A549 (cell line): Measurements from ENCODE around the gene PARD3B. TPM values are rescaled to one million over a fixed set of nuclear protein-coding genes. Genes with fewer than 3 reads are reported as not detected.

Experiments
- ATAC-seq, 2 experiments: fragments of 200-7000 bp in 1 of 2; fragments of >200 bp in 1 of 2; cut with Nextera tagmentation in 1 of 2; cut with Tn5 transposase in 1 of 2; 3 replicates each; pipeline versions ENCODE4 v1.8.0 to v1.9.1; 2018 to 2020; ENCODE audit warnings: mild to moderate bottlenecking in 1 of 2, moderate library complexity in 1 of 2
- CTCF ChIA-PET: fragments of 300-600 bp; sonication (Branson Sonifier 250); formaldehyde crosslinking; extraction: SDS; loops from one replicate; lab custom pipeline; 2021; ENCODE audit warnings: antibody characterized with exemption, inconsistent platforms; lab: Yijun Ruan, JAX
- POLR2A ChIA-PET: fragments of 350-600 bp; formaldehyde crosslinking; extraction: SDS; loops from one replicate; lab custom pipeline; 2021; ENCODE audit warnings: antibody characterized with exemption, inconsistent platforms; lab: Yijun Ruan, JAX
- DNase-seq, 2 experiments: peaks; one replicate each; pipeline versions ENCODE4 v3.0.0 to v3.0.0-alpha.2; 2011 to 2016; ENCODE audit warnings: low read depth in 1 of 2, low spot score in 1 of 2
- FAIRE-seq: peaks from 2 replicates; lab custom pipeline; 2011; peaks lifted over from hg19 to GRCh38; lab: Jason Lieb, UNC
- H3K27ac ChIP-seq, 2 experiments: fragments of >200 bp; sonication (Bioruptor Twin); formaldehyde crosslinking; 3 replicates each; pipeline ENCODE4 v1.5.1; 2016 to 2017
- H3K4me1 ChIP-seq: fragments of >200 bp; sonication (Bioruptor Twin); formaldehyde crosslinking; 3 replicates; pipeline ENCODE4 v1.6.1; 2016
- H3K4me2 ChIP-seq: fragments of >200 bp; sonication (Bioruptor Twin); formaldehyde crosslinking; 3 replicates; pipeline ENCODE4 v1.6.1; 2016
- H3K4me3 ChIP-seq: fragments of >200 bp; sonication (Bioruptor Twin); formaldehyde crosslinking; 3 replicates; pipeline ENCODE4 v1.5.1; 2016
- H3K9me3 ChIP-seq: fragments of >200 bp; sonication (Bioruptor Twin); formaldehyde crosslinking; 3 replicates; pipeline ENCODE4 v1.6.1; 2016
- BHLHE40 ChIP-seq: IDR thresholded peaks from 2 replicates; pipeline ENCODE4 v1.6.1; 2012; ENCODE audit warnings: low read depth, low read length, inconsistent platforms
- CBX2 ChIP-seq: fragments of 200-600 bp; sonication (generic); IDR thresholded peaks from 2 replicates; pipeline ENCODE4 v1.6.1; 2016; ENCODE audit warnings: low read depth, mild to moderate bottlenecking, borderline replicate concordance
- CBX8 ChIP-seq: fragments of 200-600 bp; sonication (generic); IDR thresholded peaks from 2 replicates; pipeline ENCODE4 v1.6.1; 2016
- CEBPB ChIP-seq, 2 experiments: fragments of >200 bp in 1 of 2; sonication (Bioruptor Twin) in 1 of 2; formaldehyde crosslinking in 1 of 2; IDR thresholded peaks; 2 replicates each; pipeline ENCODE4 v1.6.1; 2012 to 2016
- CHD2 ChIP-seq: fragments of 150-350 bp; IDR thresholded peaks from 2 replicates; pipeline ENCODE4 v1.6.1; 2014; ENCODE audit warnings: low read length; ENCODE audit not compliant: partially characterized antibody
- CHD4 ChIP-seq: fragments of 200-600 bp; sonication (generic); IDR thresholded peaks from 2 replicates; pipeline ENCODE4 v1.6.1; 2016; ENCODE audit warnings: antibody characterized with exemption, mild to moderate bottlenecking, borderline replicate concordance
- FOSB ChIP-seq: fragments of 250-450 bp; sonication (Bioruptor Pico); IDR thresholded peaks from 2 replicates; pipeline ENCODE4 v1.5.0; 2020; ENCODE audit warnings: mild to moderate bottlenecking, moderate library complexity
- FOSL2 ChIP-seq, 2 experiments: fragments of 450-650 bp in 1 of 2; fragments of >200 bp in 1 of 2; sonication (Bioruptor Twin) in 1 of 2; formaldehyde crosslinking; IDR thresholded peaks; 2 replicates each; pipeline versions ENCODE4 v1.5.0 to v1.6.1; 2016 to 2020; ENCODE audit warnings: mild to moderate bottlenecking in 1 of 2, moderate library complexity in 1 of 2
- FOXS1 ChIP-seq: fragments of 250-450 bp; sonication (Bioruptor Pico); IDR thresholded peaks from 2 replicates; pipeline ENCODE4 v1.5.0; 2020; ENCODE audit warnings: mild to moderate bottlenecking, moderate library complexity
- GATA3 ChIP-seq: IDR thresholded peaks from 2 replicates; pipeline ENCODE4 v1.6.1; 2012; ENCODE audit warnings: borderline replicate concordance
- HEYL ChIP-seq: fragments of 250-450 bp; sonication (Bioruptor Pico); IDR thresholded peaks from 2 replicates; pipeline ENCODE4 v1.8.0; 2021; ENCODE audit warnings: mild to moderate bottlenecking, moderate library complexity
- JUN ChIP-seq, 2 experiments: fragments of >200 bp; sonication (Bioruptor Twin); formaldehyde crosslinking; IDR thresholded peaks; 2 replicates in 1 of 2; 3 replicates in 1 of 2; pipeline ENCODE4 v1.6.1; 2016 to 2017
- JUNB ChIP-seq: fragments of >200 bp; sonication (Bioruptor Twin); formaldehyde crosslinking; IDR thresholded peaks from 2 replicates; pipeline ENCODE4 v1.6.1; 2016
- KDM5A ChIP-seq: fragments of 200-600 bp; sonication (generic); IDR thresholded peaks from 2 replicates; pipeline ENCODE4 v1.6.1; 2016; ENCODE audit warnings: antibody characterized with exemption, mild to moderate bottlenecking
- MAFK ChIP-seq: fragments of 450-650 bp; IDR thresholded peaks from 2 replicates; pipeline ENCODE4 v1.6.1; 2014; ENCODE audit not compliant: partially characterized antibody
- NFE2L2 ChIP-seq: fragments of 150-350 bp; conservative IDR thresholded peaks from 2 replicates; pipeline ENCODE4 v1.6.1; 2014; ENCODE audit warnings: low read length
- POLR2A ChIP-seq: IDR thresholded peaks from 2 replicates; pipeline ENCODE4 v1.6.1; 2012; ENCODE audit warnings: mild to moderate bottlenecking, low read length
- POLR2AphosphoS2 ChIP-seq: conservative IDR thresholded peaks from 2 replicates; pipeline ENCODE4 v1.6.1; 2012; ENCODE audit warnings: low read length, improper control_type of control experiment, inconsistent platforms
- RARB ChIP-seq: fragments of 250-450 bp; sonication (Bioruptor Pico); IDR thresholded peaks from 2 replicates; pipeline ENCODE4 v1.8.0; 2021; ENCODE audit warnings: mild to moderate bottlenecking, moderate library complexity
- RNF2 ChIP-seq: fragments of 200-600 bp; sonication (generic); IDR thresholded peaks from 2 replicates; pipeline ENCODE4 v1.6.1; 2016; ENCODE audit warnings: low read depth, mild to moderate bottlenecking, antibody characterized with exemption, moderate library complexity, borderline replicate concordance
- ZC3H11A ChIP-seq: fragments of 450-650 bp; IDR thresholded peaks from 2 replicates; pipeline ENCODE4 v1.6.1; 2014; ENCODE audit warnings: antibody characterized with exemption, mild to moderate bottlenecking
- ZFP36 ChIP-seq: fragments of 450-650 bp; IDR thresholded peaks from 2 replicates; pipeline ENCODE4 v1.6.1; 2014; ENCODE audit warnings: borderline replicate concordance; ENCODE audit not compliant: partially characterized antibody
- ZSCAN20 ChIP-seq: fragments of 250-450 bp; sonication (Bioruptor Pico); IDR thresholded peaks from 2 replicates; pipeline ENCODE4 v1.8.0; 2022; ENCODE audit warnings: mild to moderate bottlenecking, moderate library complexity
- WGBS: methylation state at CpG from one replicate; pipeline ENCODE4 v1.1.6; 2017; ENCODE audit errors: missing lambda C conversion rate; 5-methylcytosine and 5-hydroxymethylcytosine counted together
- polyA plus RNA-seq, 4 experiments: library from polyadenylated mRNA; depleted of rRNA in 3 of 4; stranded (reverse); fragments of >200 nt; fragmentation: RNase III in 1 of 4; extraction: RNeasy Plus Mini Kit Qiagen cat#74134 plus additional on column Dnase treatment in 1 of 4; gene quantifications; 2 replicates in 3 of 4; 3 replicates in 1 of 4; pipeline ENCODE4 v1.2.3, GENCODE V29; 2011 to 2017
- TF ChIP-seq, protein P1 (sequence below): fragments of 250-450 bp; sonication (Bioruptor Pico); IDR thresholded peaks from 2 replicates; pipeline ENCODE4 v1.5.0; 2021; ENCODE audit warnings: mild to moderate bottlenecking, moderate library complexity, borderline replicate concordance
- TF ChIP-seq, protein P2 (sequence below): fragments of >200 bp; sonication (Bioruptor Twin); formaldehyde crosslinking; IDR thresholded peaks from 3 replicates; pipeline ENCODE4 v1.5.1; 2016

PARD3B gene
- polyA plus RNA-seq, 2 of the 4 experiments (the other 2 are of a cell fraction), result 1.2 to 2.4 TPM

DNA sequence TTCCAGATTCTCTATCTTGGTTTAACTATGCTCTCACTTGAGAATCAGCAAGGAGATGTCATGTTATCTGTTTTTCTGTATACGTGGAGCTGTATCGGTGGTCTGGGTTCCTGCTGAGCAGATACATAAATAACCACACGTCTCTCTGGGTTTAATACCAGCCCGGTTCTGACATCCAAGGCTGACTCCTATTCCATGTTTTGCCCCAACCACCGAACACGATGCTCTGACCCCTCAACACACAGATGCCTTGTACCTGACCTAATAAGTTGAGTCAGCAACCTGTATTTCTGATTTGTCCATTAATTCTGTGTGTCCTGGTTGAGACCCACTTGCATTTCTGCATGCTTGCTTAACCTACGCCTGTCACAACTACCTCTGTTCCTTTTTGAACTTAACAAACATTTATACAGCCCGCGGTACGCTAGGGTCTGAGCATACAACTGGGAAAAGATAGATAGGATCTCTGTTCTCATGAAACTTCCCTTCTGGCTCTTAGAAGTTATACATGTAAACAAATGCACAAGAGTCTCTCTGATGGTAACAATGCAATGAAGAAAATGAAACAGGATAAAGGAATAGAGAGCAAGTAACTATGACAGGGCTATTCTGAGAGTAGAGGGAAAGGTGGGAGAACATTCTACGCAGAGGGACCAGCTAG is 480.4 kb downstream of the PARD3B start:
- peak; percentile 20 to 26; a peak in 4 of 6 replicates for ATAC-seq
- POLR2A ChIA-PET, result no interaction called here

DNA sequence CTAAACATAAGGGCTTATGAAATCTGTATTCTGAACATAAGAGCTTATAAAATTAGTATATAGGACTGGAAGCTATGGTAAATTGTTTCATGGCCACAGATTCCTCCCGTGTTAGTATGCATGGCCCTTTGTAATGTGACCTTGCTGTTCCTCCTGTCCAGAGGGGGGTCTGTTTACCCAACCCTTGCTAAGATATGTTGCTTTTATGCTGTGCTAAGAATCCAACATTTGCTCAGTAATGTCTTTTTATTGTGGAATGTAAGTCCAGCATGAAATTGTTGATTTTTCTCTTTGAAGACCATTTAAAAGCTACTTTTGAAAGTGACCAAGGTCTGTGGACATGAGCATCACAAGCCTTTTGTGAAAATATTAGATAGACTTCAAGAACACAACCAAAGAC is 485.4 kb downstream of the PARD3B start:
- TF ChIP-seq FOSB (CRISPR knock-in tag) (no peak), CHD4 (no peak), POLR2A (no peak), CHD2 (no peak), ZFP36 (no peak), NFE2L2 (no peak), FOXS1 (CRISPR knock-in tag) (no peak), JUNB (no peak), ZSCAN20 (CRISPR knock-in tag) (no peak), ZC3H11A (no peak), BHLHE40 (no peak), HEYL (CRISPR knock-in tag) (no peak), KDM5A (no peak), RNF2 (no peak), CBX8 (no peak), GATA3 (no peak), JUN (IDR thresholded peaks at IDR 0.05) (no peak), MAFK (no peak)
- TF ChIP-seq, protein P1, sequence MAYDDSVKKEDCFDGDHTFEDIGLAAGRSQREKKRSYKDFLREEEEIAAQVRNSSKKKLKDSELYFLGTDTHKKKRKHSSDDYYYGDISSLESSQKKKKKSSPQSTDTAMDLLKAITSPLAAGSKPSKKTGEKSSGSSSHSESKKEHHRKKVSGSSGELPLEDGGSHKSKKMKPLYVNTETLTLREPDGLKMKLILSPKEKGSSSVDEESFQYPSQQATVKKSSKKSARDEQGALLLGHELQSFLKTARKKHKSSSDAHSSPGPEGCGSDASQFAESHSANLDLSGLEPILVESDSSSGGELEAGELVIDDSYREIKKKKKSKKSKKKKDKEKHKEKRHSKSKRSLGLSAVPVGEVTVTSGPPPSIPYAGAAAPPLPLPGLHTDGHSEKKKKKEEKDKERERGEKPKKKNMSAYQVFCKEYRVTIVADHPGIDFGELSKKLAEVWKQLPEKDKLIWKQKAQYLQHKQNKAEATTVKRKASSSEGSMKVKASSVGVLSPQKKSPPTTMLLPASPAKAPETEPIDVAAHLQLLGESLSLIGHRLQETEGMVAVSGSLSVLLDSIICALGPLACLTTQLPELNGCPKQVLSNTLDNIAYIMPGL, result no peak
- TF ChIP-seq, protein P2, sequence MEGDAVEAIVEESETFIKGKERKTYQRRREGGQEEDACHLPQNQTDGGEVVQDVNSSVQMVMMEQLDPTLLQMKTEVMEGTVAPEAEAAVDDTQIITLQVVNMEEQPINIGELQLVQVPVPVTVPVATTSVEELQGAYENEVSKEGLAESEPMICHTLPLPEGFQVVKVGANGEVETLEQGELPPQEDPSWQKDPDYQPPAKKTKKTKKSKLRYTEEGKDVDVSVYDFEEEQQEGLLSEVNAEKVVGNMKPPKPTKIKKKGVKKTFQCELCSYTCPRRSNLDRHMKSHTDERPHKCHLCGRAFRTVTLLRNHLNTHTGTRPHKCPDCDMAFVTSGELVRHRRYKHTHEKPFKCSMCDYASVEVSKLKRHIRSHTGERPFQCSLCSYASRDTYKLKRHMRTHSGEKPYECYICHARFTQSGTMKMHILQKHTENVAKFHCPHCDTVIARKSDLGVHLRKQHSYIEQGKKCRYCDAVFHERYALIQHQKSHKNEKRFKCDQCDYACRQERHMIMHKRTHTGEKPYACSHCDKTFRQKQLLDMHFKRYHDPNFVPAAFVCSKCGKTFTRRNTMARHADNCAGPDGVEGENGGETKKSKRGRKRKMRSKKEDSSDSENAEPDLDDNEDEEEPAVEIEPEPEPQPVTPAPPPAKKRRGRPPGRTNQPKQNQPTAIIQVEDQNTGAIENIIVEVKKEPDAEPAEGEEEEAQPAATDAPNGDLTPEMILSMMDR, result no peak
- no peak for ATAC-seq
- POLR2A ChIA-PET, result no interaction called here

More for the DNA sequence above, 480.4 kb downstream of the PARD3B start:
- WGBS, result 73% methylated on average over 11 of the region's 11 CpGs
- DNase-seq (no peak), FAIRE-seq (no peak)
- TF ChIP-seq FOSL2 (IDR thresholded peaks at IDR 0.05) (no peak), FOSL2 (CRISPR knock-in tag; IDR thresholded peaks at IDR 0.05) (no peak), RARB (CRISPR knock-in tag) (no peak), CEBPB (IDR thresholded peaks at IDR 0.05) (no peak), RNF2 (no peak), ZSCAN20 (CRISPR knock-in tag) (no peak), FOSB (CRISPR knock-in tag) (no peak), CBX2 (no peak), POLR2AphosphoS2 (no peak)
- H3K4me2 ChIP-seq, result peak overlapping the region; percentile 72
- peak overlapping the region; percentile 16 to 78; a peak in 4 of 6 replicates for H3K27ac ChIP-seq
- CTCF ChIA-PET, result interaction anchor here (0.8 kb wide), 1 partner anchor 92 kb away, joined by 3 read pairs; no protein-coding TSS in a partner anchor
- no peak overlapping the region for H3K4me3 ChIP-seq
- H3K4me1 ChIP-seq, result peaks cover 20% of the 10 kb centered on the region
- no peaks in the 10 kb centered on the region for H3K9me3 ChIP-seq

More for the DNA sequence above, 485.4 kb downstream of the PARD3B start:
- CTCF ChIA-PET, result no interaction called here
- H3K4me2 ChIP-seq, result no peak overlapping the region
- H3K4me1 ChIP-seq, result peaks cover 13% of the 10 kb centered on the region
- FAIRE-seq (no peak), DNase-seq (no peak)
- H3K27ac ChIP-seq, result no peak overlapping the region
- 38% methylated on average over 1 of the region's 1 CpG for WGBS
- H3K4me3 ChIP-seq, result no peak overlapping the region
- H3K9me3 ChIP-seq, result no peaks in the 10 kb centered on the region
